Pancreas (tissue), 10 donors: ENCODE data around the gene ANKRD13C. TPM values are rescaled to one million over a fixed set of nuclear protein-coding genes. Genes with fewer than 3 reads are reported as not detected.

Source experiments
- ATAC-seq, 4 donors: fragments of 200-7000 bp; cut with Tn5 transposase; one replicate each; pipeline versions ENCODE4 v1.8.0 to v1.9.1; 2020; ENCODE audit warnings: mild to moderate bottlenecking in 4 of 4, moderate library complexity in 4 of 4
- DNase-seq, 6 donors: peaks; one replicate each; pipeline ENCODE4 v3.0.0-alpha.2; 2020
- FAIRE-seq: peaks from 2 replicates; lab custom pipeline; 2012; peaks lifted over from hg19 to GRCh38; lab: Jason Lieb, UNC
- H3K27ac ChIP-seq, 4 donors: fragments of 200-600 bp; sonication (generic); 1 replicate in 3 of 4; 2 replicates in 1 of 4; pipeline versions ENCODE4 v1.5.0 to v1.8.0; 2020
- H3K27me3 ChIP-seq, 4 donors: fragments of 200-600 bp; one replicate each; pipeline ENCODE4 v1.8.0; 2021
- H3K36me3 ChIP-seq, 3 donors: fragments of 200-600 bp; sonication (generic) in 1 of 3; one replicate each; pipeline versions ENCODE4 v1.5.0 to v1.8.0; 2020 to 2021
- H3K4me1 ChIP-seq, 3 donors: fragments of 200-600 bp; one replicate each; pipeline ENCODE4 v1.8.0; 2021
- H3K4me3 ChIP-seq, 4 donors: fragments of 200-600 bp; sonication (generic) in 2 of 4; one replicate each; pipeline versions ENCODE4 v1.5.0 to v1.8.0; 2020 to 2021
- H3K9me3 ChIP-seq, 4 donors: fragments of 200-600 bp; one replicate each; pipeline ENCODE4 v1.8.0; 2021
- CTCF ChIP-seq, 4 donors: fragments of 200-600 bp; sonication (generic) in 3 of 4; IDR thresholded peaks; one replicate each; pipeline versions ENCODE4 v1.5.0 to v1.8.0; 2021; ENCODE audit warnings: antibody characterized with exemption in 4 of 4
- WGBS, 2 donors: extraction: QIAGEN DNeasy Blood & Tissue Kit; methylation state at CpG; one replicate each; pipeline ENCODE4 v1.1.7; 2013; 5-methylcytosine and 5-hydroxymethylcytosine counted together
- intact Hi-C, 3 donors: fragments of 100-400 bp; cut with DNase I; formaldehyde crosslinking; loops; one replicate each; pipeline versions ENCODE4 v1.11.1 to v1.14.2; 2022
- polyA plus RNA-seq, 2 donors: library from polyadenylated mRNA; stranded (reverse); fragments of 200-250 nt; gene quantifications; one replicate each; pipeline ENCODE4 v1.2.3, GENCODE V29; 2013
- total RNA-seq, 6 donors: library from RNA; stranded (reverse); fragmentation: NEBNext Ultra II Directional in 4 of 6; extraction: Animal tissue kit (Norgen Biotek cat#: 25700) in 4 of 6; gene quantifications; one replicate each; pipeline versions ENCODE4 v1.2.1 to v1.2.4, GENCODE V29; 2021 to 2023
- donor health status: healthy with polysubstance abuse.
- donor health status: DM: no; HTN: no; CAD: no; lungs with moderate emphysema.
- donor health status: DM: no; HTN: no; CAD: no.
- donor health status: control.
- donor health status: control.
- donor health status: Bipolar disorder and iron deficiency.
- donor health status: DM: yes; HTN: yes; CAD: no.
- donor health status: DM: no; HTN: no; CAD: no.
- donor health status: DM: no; HTN: no; CAD: no.
- donor health status: DM: yes; HTN: yes; CAD: no.

ANKRD13C gene
- total and polyA plus RNA-seq, 8 donors: 4.6 to 13.0 (median 8.1) TPM

GRCh38 chr1:70265946-70266345, 88.6 kb downstream of the ANKRD13C start:
- TF ChIP-seq CTCF (IDR thresholded peaks at IDR 0.05): no peak

GRCh38 chr1:70264839-70265238, 89.7 kb downstream of the ANKRD13C start:
- no peak overlapping the region for H3K4me3 ChIP-seq
- H3K36me3 ChIP-seq: peaks cover 0 to 12% (median 3%) of the 10 kb centered on the region in 3 donors
- FAIRE-seq (no peak), DNase-seq (no peak), ATAC-seq (no peak)
- no peak for TF ChIP-seq CTCF (IDR thresholded peaks at IDR 0.05)
- intact Hi-C loops: no loop called here
- no peaks in the 10 kb centered on the region for H3K9me3 ChIP-seq
- H3K4me1 ChIP-seq: no peaks in the 10 kb centered on the region
- WGBS, 2 donors: 85 to 86% methylated on average over 7 of the region's 7 CpGs
- no peak overlapping the region for H3K27ac ChIP-seq
- H3K27me3 ChIP-seq: no peaks in the 10 kb centered on the region

More at GRCh38 chr1:70265946-70266345, 88.6 kb downstream of the ANKRD13C start:
- Histone ChIP-seq H3K4me1 (no peaks in the 10 kb centered on the region), H3K27ac (no peak overlapping the region), H3K9me3 (no peaks in the 10 kb centered on the region), H3K4me3 (no peak overlapping the region), H3K36me3 (peaks cover 0 to 12% (median 3%) of the 10 kb centered on the region in 3 donors), H3K27me3 (no peaks in the 10 kb centered on the region)
- intact Hi-C loops: no loop called here
- DNase-seq: no peak
- no peak for FAIRE-seq
- WGBS, 2 donors: 92% methylated on average over 1 of the region's 1 CpG
- no peak for ATAC-seq

GRCh38 chr1:70256664-70257063, 97.9 kb downstream of the ANKRD13C start:
- Histone ChIP-seq H3K36me3 (peaks cover 0 to 4% (median 0%) of the 10 kb centered on the region in 3 donors), H3K4me1 (no peaks in the 10 kb centered on the region), H3K27ac (no peak overlapping the region), H3K27me3 (no peaks in the 10 kb centered on the region), H3K4me3 (no peak overlapping the region), H3K9me3 (no peaks in the 10 kb centered on the region)
- no peak for FAIRE-seq
- no peak for ATAC-seq
- 48 to 54% methylated on average over 1 of the region's 1 CpG for WGBS, 2 donors
- intact Hi-C loops: no loop called here
- DNase-seq: no peak
- no peak for TF ChIP-seq CTCF (IDR thresholded peaks at IDR 0.05)

- 69 to 71% methylated on average over 4 of the region's 4 CpGs for WGBS, 2 donors
- no peaks in the 10 kb centered on the region for H3K4me1 ChIP-seq
- no peak overlapping the region for H3K27ac ChIP-seq
- H3K9me3 ChIP-seq: no peaks in the 10 kb centered on the region
- no peaks in the 10 kb centered on the region for H3K27me3 ChIP-seq
- DNase-seq (no peak), FAIRE-seq (no peak), ATAC-seq (no peak)
- H3K4me3 ChIP-seq: no peak overlapping the region
- intact Hi-C loops: no loop called here
- no peak for TF ChIP-seq CTCF (IDR thresholded peaks at IDR 0.05)
- peaks cover 2 to 70% (median 36%) of the 10 kb centered on the region in 3 donors for H3K36me3 ChIP-seq
These were observed 105.8 kb downstream of the ANKRD13C start for GRCh38 chr1:70248729-70249128.

GRCh38 chr1:70247768-70248167, 106.8 kb downstream of the ANKRD13C start:
- Histone ChIP-seq H3K4me1 (no peaks in the 10 kb centered on the region), H3K9me3 (no peaks in the 10 kb centered on the region), H3K36me3 (peaks cover 3 to 73% (median 36%) of the 10 kb centered on the region in 3 donors), H3K4me3 (no peak overlapping the region), H3K27ac (no peak overlapping the region), H3K27me3 (no peaks in the 10 kb centered on the region)
- ATAC-seq (no peak), FAIRE-seq (no peak), DNase-seq (no peak)
- no peak for TF ChIP-seq CTCF (IDR thresholded peaks at IDR 0.05)
- intact Hi-C loops: no loop called here
